GM12878 (cell line): ENCODE results near the gene CCDC91. TPM values are rescaled to one million over a fixed set of nuclear protein-coding genes. Genes with fewer than 3 reads are reported as not detected.

Experiments used
- ATAC-seq: fragments of 200-7000 bp; cut with Tn5 transposase; 3 replicates; pipeline ENCODE4 v1.9.1; 2020; ENCODE audit warnings: mild to moderate bottlenecking, moderate library complexity
- BruUV-seq: library from RNA; stranded (reverse); fragments of 400-500 nt; replicated peaks from 2 replicates; lab custom pipeline; 2021; lab: Mats Ljungman, UMichigan
- CTCF ChIA-PET: fragments of 300-600 bp; sonication (Branson Sonifier 250); formaldehyde crosslinking; extraction: SDS; loops from one replicate; lab custom pipeline; 2021; ENCODE audit warnings: inconsistent platforms; lab: Yijun Ruan, JAX
- POLR2A ChIA-PET: fragments of 350-600 bp; formaldehyde crosslinking; extraction: SDS; loops from one replicate; lab custom pipeline; 2021; ENCODE audit warnings: inconsistent platforms; lab: Charles Lee
- RAD21 ChIA-PET: fragments of 300-600 bp; sonication (Branson Sonifier 250); formaldehyde crosslinking; loops from one replicate; lab custom pipeline; 2023; ENCODE audit warnings: antibody characterized with exemption; ENCODE audit not compliant: unreplicated experiment; lab: Charles Lee
- SMC1A ChIA-PET: fragments of 300-600 bp; sonication (Branson Sonifier 250); formaldehyde crosslinking; loops from one replicate; lab custom pipeline; 2023; ENCODE audit not compliant: unreplicated experiment, uncharacterized antibody; lab: Charles Lee
- DNase-seq: peaks from one replicate; pipeline ENCODE4 v3.0.0-alpha.2; 2011; ENCODE audit warnings: low read depth, low spot score
- FAIRE-seq: peaks from 3 replicates; lab custom pipeline; 2011; peaks lifted over from hg19 to GRCh38; lab: Jason Lieb, UNC
- H2AFZ ChIP-seq: 2 replicates; pipeline ENCODE4 v1.6.0; 2011; ENCODE audit warnings: low read depth, low read length, control low read depth; ENCODE audit not compliant: control insufficient read depth
- H3K27ac ChIP-seq: 2 replicates; pipeline ENCODE4 v1.5.1; 2011; ENCODE audit warnings: control low read depth; ENCODE audit not compliant: control insufficient read depth, insufficient read depth
- H3K27me3 ChIP-seq, 2 experiments: replicated peaks in 1 of 2; 2 replicates each; pipeline versions ENCODE4 v1.6.0 to v1.6.1; 2011; ENCODE audit warnings: low read length in 1 of 2; ENCODE audit not compliant: control insufficient read depth in 2 of 2, insufficient read depth in 2 of 2
- H3K36me3 ChIP-seq, 2 experiments: 2 replicates each; pipeline ENCODE4 v1.5.1; 2011; ENCODE audit warnings: low read length in 1 of 2; ENCODE audit not compliant: control insufficient read depth in 2 of 2, insufficient read depth in 2 of 2
- H3K4me1 ChIP-seq: 2 replicates; pipeline ENCODE4 v1.6.1; 2011; ENCODE audit warnings: mild to moderate bottlenecking, low read length, moderate library complexity, mixed read lengths; ENCODE audit not compliant: control insufficient read depth, insufficient read depth
- H3K4me2 ChIP-seq: 2 replicates; pipeline ENCODE4 v1.6.0; 2011; ENCODE audit warnings: control low read depth; ENCODE audit not compliant: control insufficient read depth, insufficient read depth
- H3K4me3 ChIP-seq: fragments of 200-600 bp; sonication (generic); 2 replicates; pipeline ENCODE4 v1.5.1; 2016
- H3K79me2 ChIP-seq: 2 replicates; pipeline ENCODE4 v1.6.0; 2011; ENCODE audit warnings: low read length; ENCODE audit not compliant: control insufficient read depth, insufficient read depth
- H3K9ac ChIP-seq: 2 replicates; pipeline ENCODE4 v1.8.0; 2011; ENCODE audit warnings: low read length, control low read depth, mixed read lengths; ENCODE audit not compliant: control insufficient read depth, insufficient read depth
- H3K9me3 ChIP-seq: replicated peaks from 3 replicates; pipeline ENCODE4 v1.5.1; 2011; ENCODE audit warnings: mild to moderate bottlenecking, low read length; ENCODE audit not compliant: control insufficient read depth, insufficient read depth
- H4K20me1 ChIP-seq: 2 replicates; pipeline ENCODE4 v1.6.0; 2011; ENCODE audit not compliant: control insufficient read depth, insufficient read depth
- CHD4 ChIP-seq: fragments of 200-600 bp; sonication (generic); IDR thresholded peaks from 2 replicates; pipeline ENCODE4 v1.6.1; 2016; ENCODE audit warnings: mild to moderate bottlenecking
- EGR1 ChIP-seq, 2 experiments: IDR thresholded peaks; 1 replicate in 1 of 2; 2 replicates in 1 of 2; pipeline ENCODE4 v1.6.1; 2011 to 2012; ENCODE audit warnings: low read depth in 2 of 2, low read length in 2 of 2, borderline replicate concordance in 1 of 2, mild to moderate bottlenecking in 1 of 2, moderate library complexity in 1 of 2
- ELK1 ChIP-seq: IDR thresholded peaks from 2 replicates; pipeline ENCODE4 v1.6.1; 2012; ENCODE audit warnings: low read depth, low read length, improper control_type of control experiment
- HDGF ChIP-seq: fragments of 450-650 bp; IDR thresholded peaks from 2 replicates; pipeline ENCODE4 v1.6.1; 2016; ENCODE audit warnings: antibody characterized with exemption
- HSF1 ChIP-seq: fragments of 150-350 bp; IDR thresholded peaks from 2 replicates; pipeline ENCODE4 v1.6.1; 2014; ENCODE audit warnings: mild to moderate bottlenecking, low read depth, low read length
- KLF5 ChIP-seq: fragments of 450-650 bp; IDR thresholded peaks from 2 replicates; pipeline ENCODE4 v1.6.1; 2014; ENCODE audit warnings: mild to moderate bottlenecking; ENCODE audit not compliant: partially characterized antibody
- SPI1 ChIP-seq: IDR thresholded peaks from 2 replicates; pipeline ENCODE4 v1.6.1; 2011; ENCODE audit warnings: low read depth, mild to moderate bottlenecking, low read length, moderate library complexity, borderline replicate concordance; ENCODE audit not compliant: insufficient read depth
- in situ Hi-C: fragments of 300-500 bp; cut with MboI; formaldehyde crosslinking; loops from 9 replicates; pipeline ENCODE4 v1.14.3; 2018; ENCODE audit warnings: mixed read lengths
- intact Hi-C: fragments of 100-400 bp; cut with micrococcal nuclease; formaldehyde crosslinking; loops from one replicate; pipeline ENCODE4 v1.14.2; 2022; ENCODE audit not compliant: unreplicated experiment
- polyA plus RNA-seq, 11 experiments: library from polyadenylated mRNA; depleted of rRNA in 4 of 11; unstranded in 6 of 11; stranded (reverse) in 5 of 11; fragments of >200 nt; fragmentation: Nextera tagmentation in 4 of 11; fragmentation: Illumina TruSeq in 1 of 11; extraction: Ambion mirVana in 4 of 11; extraction: Trizol in 1 of 11; gene quantifications; 1 replicate in 1 of 11; 2 replicates in 10 of 11; pipeline versions ENCODE4 v1.2.1 to v1.2.3, GENCODE V29; 2011 to 2016; ENCODE audit warnings: inconsistent platforms in 2 of 11, missing spikeins in 2 of 11, low read depth in 1 of 11
- total RNA-seq, 4 experiments: library from RNA; depleted of rRNA in 3 of 4; stranded (reverse); fragments of >200 nt in 3 of 4; fragmentation: Illumina TruSeq in 1 of 4; extraction: Trizol in 1 of 4; gene quantifications; 2 replicates each; pipeline versions ENCODE4 v1.2.1 to v1.2.3, GENCODE V29; 2013 to 2021
- TF ChIP-seq, protein P1 (sequence below): IDR thresholded peaks from 2 replicates; pipeline ENCODE4 v1.6.1; 2011; ENCODE audit warnings: mild to moderate bottlenecking, low read depth, low read length, moderate library complexity; ENCODE audit not compliant: insufficient replicate concordance
- TF ChIP-seq, protein P2 (sequence below): fragments of 450-650 bp; formaldehyde crosslinking; IDR thresholded peaks from 2 replicates; pipeline ENCODE4 v1.5.0; 2022; ENCODE audit warnings: mild to moderate bottlenecking, missing genetic modification characterization
- TF ChIP-seq, protein P3 (sequence below): IDR thresholded peaks from 2 replicates; pipeline ENCODE4 v1.6.1; 2012; ENCODE audit warnings: low read length, inconsistent platforms

The CCDC91 gene
- total and polyA plus RNA-seq, 10 of the 15 experiments (the other 5 are each of a cell fraction or from before 2014, with no cell fraction given): 6.1 to 24.9 (median 16.5) TPM

GRCh38 chr12:28219827-28220226, 29.6 kb downstream of the CCDC91 start:
- ChIA-PET SMC1A (no interaction called here), CTCF (no interaction called here), POLR2A (interaction anchor here (0.7 kb wide), 1 partner anchor 30 kb away, joined by 7 read pairs; the partner anchor contains the start of gene CCDC91), RAD21 (no interaction called here)
- Histone ChIP-seq H3K27ac (no peak overlapping the region), H3K4me1 (peaks cover 19% of the 10 kb centered on the region; the same call in 1 of the 2 replicates), H4K20me1 (no peaks in the 10 kb centered on the region), H2AFZ (no peak overlapping the region), H3K79me2 (peaks cover 2% of the 10 kb centered on the region), H3K4me3 (no peak overlapping the region), H3K9ac (no peak overlapping the region), H3K36me3 (no peaks in the 10 kb centered on the region), H3K9me3 (peaks cover 1% of the 10 kb centered on the region; the same call in 2 of the 3 replicates), H3K27me3 (no peaks in the 10 kb centered on the region), H3K4me2 (no peak overlapping the region)
- DNase-seq (no peak), ATAC-seq (no peak), FAIRE-seq (no peak)
- no TSS peak for BruUV-seq
- intact Hi-C loops: no loop called here
- in situ Hi-C loops: no loop called here
- TF ChIP-seq, protein P1, sequence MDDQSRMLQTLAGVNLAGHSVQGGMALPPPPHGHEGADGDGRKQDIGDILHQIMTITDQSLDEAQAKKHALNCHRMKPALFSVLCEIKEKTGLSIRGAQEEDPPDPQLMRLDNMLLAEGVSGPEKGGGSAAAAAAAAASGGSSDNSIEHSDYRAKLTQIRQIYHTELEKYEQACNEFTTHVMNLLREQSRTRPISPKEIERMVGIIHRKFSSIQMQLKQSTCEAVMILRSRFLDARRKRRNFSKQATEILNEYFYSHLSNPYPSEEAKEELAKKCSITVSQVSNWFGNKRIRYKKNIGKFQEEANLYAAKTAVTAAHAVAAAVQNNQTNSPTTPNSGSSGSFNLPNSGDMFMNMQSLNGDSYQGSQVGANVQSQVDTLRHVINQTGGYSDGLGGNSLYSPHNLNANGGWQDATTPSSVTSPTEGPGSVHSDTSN: no peak
- TF ChIP-seq, protein P2, sequence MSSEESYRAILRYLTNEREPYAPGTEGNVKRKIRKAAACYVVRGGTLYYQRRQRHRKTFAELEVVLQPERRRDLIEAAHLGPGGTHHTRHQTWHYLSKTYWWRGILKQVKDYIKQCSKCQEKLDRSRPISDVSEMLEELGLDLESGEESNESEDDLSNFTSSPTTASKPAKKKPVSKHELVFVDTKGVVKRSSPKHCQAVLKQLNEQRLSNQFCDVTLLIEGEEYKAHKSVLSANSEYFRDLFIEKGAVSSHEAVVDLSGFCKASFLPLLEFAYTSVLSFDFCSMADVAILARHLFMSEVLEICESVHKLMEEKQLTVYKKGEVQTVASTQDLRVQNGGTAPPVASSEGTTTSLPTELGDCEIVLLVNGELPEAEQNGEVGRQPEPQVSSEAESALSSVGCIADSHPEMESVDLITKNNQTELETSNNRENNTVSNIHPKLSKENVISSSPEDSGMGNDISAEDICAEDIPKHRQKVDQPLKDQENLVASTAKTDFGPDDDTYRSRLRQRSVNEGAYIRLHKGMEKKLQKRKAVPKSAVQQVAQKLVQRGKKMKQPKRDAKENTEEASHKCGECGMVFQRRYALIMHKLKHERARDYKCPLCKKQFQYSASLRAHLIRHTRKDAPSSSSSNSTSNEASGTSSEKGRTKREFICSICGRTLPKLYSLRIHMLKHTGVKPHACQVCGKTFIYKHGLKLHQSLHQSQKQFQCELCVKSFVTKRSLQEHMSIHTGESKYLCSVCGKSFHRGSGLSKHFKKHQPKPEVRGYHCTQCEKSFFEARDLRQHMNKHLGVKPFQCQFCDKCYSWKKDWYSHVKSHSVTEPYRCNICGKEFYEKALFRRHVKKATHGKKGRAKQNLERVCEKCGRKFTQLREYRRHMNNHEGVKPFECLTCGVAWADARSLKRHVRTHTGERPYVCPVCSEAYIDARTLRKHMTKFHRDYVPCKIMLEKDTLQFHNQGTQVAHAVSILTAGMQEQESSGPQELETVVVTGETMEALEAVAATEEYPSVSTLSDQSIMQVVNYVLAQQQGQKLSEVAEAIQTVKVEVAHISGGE (CRISPR knock-in tag): no peak
- TF ChIP-seq SPI1: no peak
- TF ChIP-seq KLF5: no peak
- no peak for TF ChIP-seq ELK1
- TF ChIP-seq EGR1 (IDR thresholded peaks at IDR 0.05; ENCODE audit: borderline replicate concordance in 1 of 2, low read depth in 2 of 2, low read length in 2 of 2): no peak
- no peak for TF ChIP-seq HDGF
- TF ChIP-seq CHD4: no peak
- TF ChIP-seq, protein P3, sequence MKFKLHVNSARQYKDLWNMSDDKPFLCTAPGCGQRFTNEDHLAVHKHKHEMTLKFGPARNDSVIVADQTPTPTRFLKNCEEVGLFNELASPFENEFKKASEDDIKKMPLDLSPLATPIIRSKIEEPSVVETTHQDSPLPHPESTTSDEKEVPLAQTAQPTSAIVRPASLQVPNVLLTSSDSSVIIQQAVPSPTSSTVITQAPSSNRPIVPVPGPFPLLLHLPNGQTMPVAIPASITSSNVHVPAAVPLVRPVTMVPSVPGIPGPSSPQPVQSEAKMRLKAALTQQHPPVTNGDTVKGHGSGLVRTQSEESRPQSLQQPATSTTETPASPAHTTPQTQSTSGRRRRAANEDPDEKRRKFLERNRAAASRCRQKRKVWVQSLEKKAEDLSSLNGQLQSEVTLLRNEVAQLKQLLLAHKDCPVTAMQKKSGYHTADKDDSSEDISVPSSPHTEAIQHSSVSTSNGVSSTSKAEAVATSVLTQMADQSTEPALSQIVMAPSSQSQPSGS: no peak
- no peak for TF ChIP-seq HSF1
